Cardiac muscle cell (in vitro differentiated cells and primary cell): ENCODE data around the gene CRYBB3. TPM values are rescaled to one million over a fixed set of nuclear protein-coding genes. Genes with fewer than 3 reads are reported as not detected.
A peak's percentile ranks its signal among the peaks of the same experiment; 100 is the strongest.
"Not testable (repeated sequence)": the region's sequence is repeated elsewhere in the genome, so short reads cannot be mapped to it uniquely, and the experiment has no call there.

Source experiments
- DNase-seq, 2 donors: peaks; one replicate each; pipeline versions ENCODE4 v3.0.0 to v3.0.0-alpha.2; 2010 to 2017; ENCODE audit warnings: low read depth in 1 of 2, low spot score in 1 of 2
- H3K27ac ChIP-seq: fragments of 200-600 bp; sonication (generic); 2 replicates; pipeline ENCODE4 v1.5.1; 2016
- H3K27me3 ChIP-seq: fragments of 200-600 bp; sonication (generic); 2 replicates; pipeline ENCODE4 v1.6.0; 2016; ENCODE audit warnings: control low read depth
- H3K36me3 ChIP-seq: fragments of 200-600 bp; sonication (generic); 2 replicates; pipeline ENCODE4 v1.5.1; 2016; ENCODE audit warnings: control low read depth
- H3K4me1 ChIP-seq: fragments of 200-600 bp; sonication (generic); 2 replicates; pipeline ENCODE4 v1.8.1; 2017; ENCODE audit warnings: low read depth, mild to moderate bottlenecking, mixed run types
- H3K4me3 ChIP-seq: fragments of 200-600 bp; sonication (generic); 2 replicates; pipeline ENCODE4 v1.5.1; 2016; ENCODE audit warnings: mild to moderate bottlenecking
- H3K9me3 ChIP-seq: fragments of 200-600 bp; sonication (generic); 2 replicates; pipeline ENCODE4 v1.5.1; 2017; ENCODE audit warnings: low read depth, mild to moderate bottlenecking, control low read depth
- polyA plus RNA-seq: library from polyadenylated mRNA; unstranded; fragments of >200 nt; fragmentation: Nextera tagmentation; extraction: Ambion mirVana; gene quantifications from 2 replicates; pipeline ENCODE4 v1.2.1, GENCODE V29; 2016
- total RNA-seq: library from RNA; depleted of rRNA; stranded (reverse); fragments of >200 nt; gene quantifications from 2 replicates; pipeline ENCODE4 v1.2.3, GENCODE V29; 2016
- TF ChIP-seq, protein P1 (sequence below): IDR thresholded peaks from 2 replicates; pipeline ENCODE4 v1.5.1; 2012; ENCODE audit warnings: low read depth, mild to moderate bottlenecking, low read length

Gene CRYBB3
- total and polyA plus RNA-seq, 2 experiments from 2014 or later: 0.21 TPM; not detected in 1

DNA sequence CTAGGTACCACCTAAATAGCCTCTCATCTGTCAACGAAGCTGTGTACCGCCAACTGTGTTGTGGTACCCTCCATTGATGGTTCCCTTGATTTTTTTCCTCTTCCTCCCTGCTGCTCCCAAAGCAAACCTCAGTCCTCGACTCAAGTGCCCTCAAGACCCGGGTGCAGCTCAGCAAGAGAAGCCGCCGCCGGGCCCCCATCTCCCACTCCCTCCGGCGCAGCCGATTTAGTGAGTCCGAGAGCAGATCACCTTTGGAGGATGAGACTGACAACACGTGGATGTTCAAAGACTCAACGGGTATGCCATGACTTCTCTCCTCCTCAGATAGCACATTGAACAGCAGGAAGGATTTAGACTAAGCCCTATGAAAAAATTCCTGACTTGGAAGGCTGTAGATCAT lies 22.4 kb upstream of the CRYBB3 start:
- peaks cover 29% of the 10 kb centered on the region for H3K36me3 ChIP-seq
- DNase-seq: no peak
- H3K9me3 ChIP-seq: no peaks in the 10 kb centered on the region
- TF ChIP-seq, protein P1, sequence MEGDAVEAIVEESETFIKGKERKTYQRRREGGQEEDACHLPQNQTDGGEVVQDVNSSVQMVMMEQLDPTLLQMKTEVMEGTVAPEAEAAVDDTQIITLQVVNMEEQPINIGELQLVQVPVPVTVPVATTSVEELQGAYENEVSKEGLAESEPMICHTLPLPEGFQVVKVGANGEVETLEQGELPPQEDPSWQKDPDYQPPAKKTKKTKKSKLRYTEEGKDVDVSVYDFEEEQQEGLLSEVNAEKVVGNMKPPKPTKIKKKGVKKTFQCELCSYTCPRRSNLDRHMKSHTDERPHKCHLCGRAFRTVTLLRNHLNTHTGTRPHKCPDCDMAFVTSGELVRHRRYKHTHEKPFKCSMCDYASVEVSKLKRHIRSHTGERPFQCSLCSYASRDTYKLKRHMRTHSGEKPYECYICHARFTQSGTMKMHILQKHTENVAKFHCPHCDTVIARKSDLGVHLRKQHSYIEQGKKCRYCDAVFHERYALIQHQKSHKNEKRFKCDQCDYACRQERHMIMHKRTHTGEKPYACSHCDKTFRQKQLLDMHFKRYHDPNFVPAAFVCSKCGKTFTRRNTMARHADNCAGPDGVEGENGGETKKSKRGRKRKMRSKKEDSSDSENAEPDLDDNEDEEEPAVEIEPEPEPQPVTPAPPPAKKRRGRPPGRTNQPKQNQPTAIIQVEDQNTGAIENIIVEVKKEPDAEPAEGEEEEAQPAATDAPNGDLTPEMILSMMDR: no peak
- H3K27ac ChIP-seq: no peak overlapping the region
- H3K4me3 ChIP-seq: no peak overlapping the region
- no peaks in the 10 kb centered on the region for H3K27me3 ChIP-seq
- no peaks in the 10 kb centered on the region for H3K4me1 ChIP-seq

DNA sequence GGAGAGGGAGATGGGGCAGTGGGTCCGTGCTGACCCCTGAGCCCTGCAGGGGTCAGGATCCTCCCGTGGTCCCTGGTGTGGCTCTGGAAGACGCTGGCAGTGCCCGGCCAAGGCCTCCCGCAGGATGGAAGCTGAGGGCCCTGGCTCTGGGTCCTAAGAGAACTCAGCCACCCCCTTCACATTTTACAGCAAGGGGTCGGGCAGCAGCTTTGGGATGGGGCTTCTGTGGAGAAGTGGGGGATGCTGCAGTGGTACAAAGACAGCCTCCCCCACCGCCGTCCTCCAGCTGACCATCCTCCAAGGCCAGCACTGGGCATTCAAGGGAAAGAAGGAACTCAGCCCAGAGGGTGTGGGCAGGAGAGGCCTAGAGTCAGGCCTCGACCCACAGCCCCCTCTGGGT lies 21.8 kb upstream of the CRYBB3 start:
- TF ChIP-seq, protein P1: no peak
- DNase-seq: no peak
- Histone ChIP-seq H3K4me1 (no peaks in the 10 kb centered on the region), H3K27ac (no peak overlapping the region), H3K27me3 (no peaks in the 10 kb centered on the region), H3K9me3 (no peaks in the 10 kb centered on the region), H3K36me3 (peaks cover 29% of the 10 kb centered on the region), H3K4me3 (no peak overlapping the region)

DNA sequence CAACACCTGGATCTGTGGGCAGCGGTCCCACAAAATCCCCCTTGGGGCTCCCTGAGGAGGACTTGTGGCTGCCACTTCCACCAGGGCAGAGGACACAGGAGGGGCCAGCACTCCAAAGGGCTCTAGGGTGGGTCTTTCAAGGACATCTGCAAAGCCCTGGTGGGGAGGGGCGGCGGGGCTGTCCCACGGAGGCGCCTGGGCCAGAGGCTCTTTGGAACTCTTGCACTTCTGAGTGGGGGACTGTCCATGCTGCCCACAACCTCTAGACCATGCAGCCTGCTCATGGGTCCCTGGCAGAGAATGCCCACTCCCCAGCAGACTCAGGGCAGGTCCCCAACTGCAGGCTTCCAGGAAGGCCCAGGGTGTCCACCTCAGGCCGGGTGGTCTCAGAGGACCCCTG lies 21.3 kb upstream of the CRYBB3 start:
- H3K9me3 ChIP-seq, H3K4me3 ChIP-seq, H3K4me1 ChIP-seq, H3K27ac ChIP-seq, DNase-seq, H3K27me3 ChIP-seq: not testable (repeated sequence)
- H3K36me3 ChIP-seq: peaks cover 29% of the 10 kb centered on the region

DNA sequence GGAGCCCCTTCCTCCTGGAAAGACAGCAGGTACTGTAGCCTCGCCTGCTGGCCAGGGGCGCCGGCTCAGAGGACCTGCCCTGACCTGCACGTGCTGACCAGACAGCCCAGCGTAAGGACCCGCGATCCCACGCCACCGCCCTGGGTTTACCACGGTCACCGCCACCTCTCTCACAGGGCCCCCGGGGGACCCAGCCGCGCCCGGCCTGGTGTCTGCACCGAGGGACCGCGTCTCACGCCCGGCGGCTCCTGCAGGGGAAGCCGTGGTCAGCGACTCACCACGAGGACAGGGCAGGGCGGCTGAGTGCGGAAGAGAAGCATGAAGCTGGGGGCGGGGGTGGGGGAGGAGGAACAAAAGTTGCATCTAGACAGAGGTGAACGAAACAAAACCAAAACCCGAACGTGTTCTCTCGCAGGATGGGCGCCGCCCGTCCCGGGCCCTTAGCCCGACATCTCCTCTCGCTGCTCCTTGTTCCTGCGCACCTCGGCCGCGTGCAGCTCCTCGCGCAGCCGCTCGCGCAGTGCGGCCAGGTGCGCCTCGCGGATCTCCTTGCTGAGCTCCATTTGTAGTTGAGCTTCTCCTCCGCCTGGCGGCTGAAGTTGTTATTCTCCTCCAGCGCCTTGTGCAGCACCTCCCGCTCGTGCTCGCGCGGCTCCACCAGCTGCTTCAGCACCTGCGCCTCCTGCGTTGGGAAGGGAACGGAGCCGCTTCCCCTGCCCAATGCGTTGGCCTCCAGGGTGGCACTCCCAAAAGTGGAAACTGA lies 20.6 kb upstream of the CRYBB3 start:
- peaks cover 28% of the 10 kb centered on the region for H3K36me3 ChIP-seq
- H3K4me1 ChIP-seq, H3K4me3 ChIP-seq, DNase-seq, H3K27ac ChIP-seq, H3K27me3 ChIP-seq, H3K9me3 ChIP-seq: not testable (repeated sequence)

DNA sequence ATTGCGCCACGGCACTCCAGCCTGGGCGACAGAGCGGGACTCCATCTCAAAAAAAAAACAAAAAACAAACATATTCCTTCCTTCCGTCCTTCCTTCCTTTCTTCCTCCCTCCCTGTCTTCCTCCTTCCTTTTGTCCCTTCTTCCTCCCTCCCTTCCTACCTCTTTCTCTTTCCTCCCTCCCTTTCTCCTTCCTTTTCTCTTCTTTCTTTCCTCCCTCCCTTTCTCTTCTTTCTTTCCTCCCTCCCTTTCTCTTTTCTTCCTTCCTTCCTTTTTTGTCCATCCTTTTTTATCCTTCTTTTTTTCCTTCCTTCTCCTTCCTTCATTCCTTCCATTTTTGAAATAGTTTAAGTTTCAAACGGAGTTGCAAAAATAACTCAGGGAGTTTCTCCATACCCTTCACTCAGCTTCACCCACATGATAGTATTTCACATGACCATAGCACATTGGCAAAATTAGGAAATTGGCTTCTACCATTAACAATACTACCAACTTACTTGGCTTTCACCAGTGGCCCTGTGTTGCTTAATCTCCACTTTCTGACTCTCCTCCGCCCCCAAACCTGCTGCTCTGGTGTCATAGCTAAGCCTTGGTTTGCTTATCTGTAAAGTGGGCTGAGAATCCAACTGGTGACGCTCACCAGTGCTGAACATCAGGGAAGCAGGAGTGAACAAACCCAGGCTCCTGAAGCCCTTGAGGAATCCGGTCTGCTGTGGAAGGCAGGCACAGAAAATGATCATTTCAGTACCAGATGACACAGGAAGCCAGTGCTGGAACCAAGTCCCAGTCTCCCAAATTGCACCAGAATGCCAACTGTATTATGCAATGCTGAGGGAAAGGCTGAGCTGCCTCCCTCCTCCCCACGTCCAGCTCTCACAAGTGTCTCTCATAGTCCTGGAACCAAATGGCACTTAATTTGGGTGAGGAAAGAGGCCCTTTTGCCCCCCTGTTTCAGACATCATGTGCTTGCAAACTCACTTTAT lies 17.2 kb upstream of the CRYBB3 start:
- no peaks in the 10 kb centered on the region for H3K27me3 ChIP-seq
- no peak overlapping the region for H3K4me3 ChIP-seq
- TF ChIP-seq, protein P1: no peak
- peak in 1 of 2 donors; percentile 13 for DNase-seq
- no peaks in the 10 kb centered on the region for H3K4me1 ChIP-seq
- no peaks in the 10 kb centered on the region for H3K9me3 ChIP-seq
- H3K36me3 ChIP-seq: peaks cover 15% of the 10 kb centered on the region
- H3K27ac ChIP-seq: no peak overlapping the region

DNA sequence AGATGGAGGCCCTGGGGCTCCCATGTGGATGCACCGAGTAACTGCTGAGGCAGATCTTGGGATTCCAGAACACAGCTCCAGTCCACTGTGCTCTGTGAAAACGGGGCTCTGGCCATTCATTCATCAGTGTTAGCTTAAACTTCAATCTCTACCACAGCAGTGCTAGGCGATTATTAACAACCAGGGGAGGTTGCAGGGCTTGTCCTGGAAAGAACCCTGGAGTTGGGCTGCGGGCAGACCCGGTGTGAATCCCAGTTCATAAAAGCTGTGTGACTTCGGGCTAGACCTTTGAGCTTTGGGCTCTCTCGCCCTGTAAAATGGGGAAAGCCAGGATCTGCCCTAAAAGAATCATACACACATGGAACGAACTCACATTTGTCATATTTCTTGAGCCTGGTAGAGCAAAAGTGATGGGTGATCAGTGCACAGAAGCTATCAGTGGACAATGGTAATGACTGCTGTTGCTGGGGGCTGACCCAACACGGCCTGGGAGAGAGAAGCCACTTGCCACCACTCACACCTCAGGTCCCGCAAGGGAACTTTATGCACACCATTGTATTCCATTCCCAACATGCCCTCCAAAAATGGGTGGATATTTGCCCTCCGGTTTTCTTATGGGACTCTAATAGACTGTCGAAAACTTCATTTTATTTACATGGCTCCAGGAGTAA lies 15.6 kb upstream of the CRYBB3 start:
- DNase-seq: no peak
- TF ChIP-seq, protein P1: no peak
- H3K4me1 ChIP-seq: no peaks in the 10 kb centered on the region
- H3K9me3 ChIP-seq: no peaks in the 10 kb centered on the region
- H3K27me3 ChIP-seq: no peaks in the 10 kb centered on the region
- no peak overlapping the region for H3K4me3 ChIP-seq
- no peak overlapping the region for H3K27ac ChIP-seq
- H3K36me3 ChIP-seq: peaks cover 15% of the 10 kb centered on the region
